Parathyroid adenoma (tissue), 2 donors: ENCODE measurements around the gene POMGNT2.

Source experiments
- H2AFZ ChIP-seq: fragments of 300-600 bp; sonication (generic); one replicate; pipeline ENCODE4 v1.7.0; 2017; ENCODE audit warnings: antibody characterized with exemption, mild to moderate bottlenecking
- H3K27ac ChIP-seq: fragments of 300-600 bp; sonication (generic); one replicate; pipeline ENCODE4 v1.7.0; 2017
- H3K27me3 ChIP-seq: fragments of 300-600 bp; sonication (generic); one replicate; pipeline ENCODE4 v1.7.0; 2017; ENCODE audit warnings: low read length; ENCODE audit not compliant: control insufficient read depth, insufficient read depth
- H3K36me3 ChIP-seq: fragments of 300-600 bp; sonication (generic); one replicate; pipeline ENCODE4 v1.7.0; 2017; ENCODE audit warnings: low read length; ENCODE audit not compliant: control insufficient read depth, insufficient read depth
- H3K4me1 ChIP-seq: fragments of 300-600 bp; sonication (generic); one replicate; pipeline ENCODE4 v1.7.0; 2017; ENCODE audit warnings: control low read depth
- H3K4me2 ChIP-seq: fragments of 300-600 bp; sonication (generic); one replicate; pipeline ENCODE4 v1.7.0; 2017; ENCODE audit warnings: low read length
- H3K4me3 ChIP-seq: fragments of 300-600 bp; sonication (generic); one replicate; pipeline ENCODE4 v1.7.0; 2017; ENCODE audit warnings: low read depth, low read length
- H3K79me2 ChIP-seq: fragments of 300-600 bp; sonication (generic); one replicate; pipeline ENCODE4 v1.7.0; 2017; ENCODE audit warnings: control low read depth
- H3K9ac ChIP-seq: fragments of 300-600 bp; sonication (generic); one replicate; pipeline ENCODE4 v1.7.0; 2017; ENCODE audit warnings: mild to moderate bottlenecking
- H3K9me3 ChIP-seq: fragments of 300-600 bp; sonication (generic); one replicate; pipeline ENCODE4 v1.7.0; 2017; ENCODE audit warnings: low read length; ENCODE audit not compliant: control insufficient read depth
- TF ChIP-seq, protein P1 (sequence below): fragments of 300-600 bp; sonication (generic); IDR thresholded peaks from one replicate; pipeline ENCODE4 v1.7.0; 2017; ENCODE audit warnings: antibody characterized with exemption, mild to moderate bottlenecking
- donor health status: primary hyperparathyroidism.

The POMGNT2 gene

DNA sequence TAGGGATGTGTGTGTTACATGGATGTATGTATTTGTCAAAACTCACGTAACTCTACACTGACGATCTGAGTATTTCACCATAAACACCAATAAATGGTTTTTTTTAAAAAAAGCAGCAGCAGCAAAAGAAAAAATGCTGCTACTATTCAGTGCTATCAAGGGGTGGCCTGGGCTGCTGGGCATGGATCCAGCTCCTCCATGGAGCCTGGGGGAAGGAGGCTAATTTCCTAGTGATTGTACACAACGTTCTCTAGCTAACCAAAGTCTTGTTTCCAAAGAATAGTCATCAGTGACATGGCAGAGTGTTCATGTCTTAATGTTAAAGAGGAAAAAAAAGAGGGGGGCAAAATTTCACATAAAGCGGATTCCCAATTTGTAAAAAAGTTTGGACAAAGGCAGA lies 29.0 kb downstream of the POMGNT2 start:
- Histone ChIP-seq H3K9ac (no peak overlapping the region), H2AFZ (no peak overlapping the region), H3K36me3 (no peaks in the 10 kb centered on the region), H3K4me1 (no peaks in the 10 kb centered on the region), H3K27me3 (no peaks in the 10 kb centered on the region), H3K79me2 (no peaks in the 10 kb centered on the region), H3K9me3 (no peaks in the 10 kb centered on the region), H3K27ac (no peak overlapping the region), H3K4me2 (no peak overlapping the region), H3K4me3 (no peak overlapping the region)
- TF ChIP-seq, protein P1, sequence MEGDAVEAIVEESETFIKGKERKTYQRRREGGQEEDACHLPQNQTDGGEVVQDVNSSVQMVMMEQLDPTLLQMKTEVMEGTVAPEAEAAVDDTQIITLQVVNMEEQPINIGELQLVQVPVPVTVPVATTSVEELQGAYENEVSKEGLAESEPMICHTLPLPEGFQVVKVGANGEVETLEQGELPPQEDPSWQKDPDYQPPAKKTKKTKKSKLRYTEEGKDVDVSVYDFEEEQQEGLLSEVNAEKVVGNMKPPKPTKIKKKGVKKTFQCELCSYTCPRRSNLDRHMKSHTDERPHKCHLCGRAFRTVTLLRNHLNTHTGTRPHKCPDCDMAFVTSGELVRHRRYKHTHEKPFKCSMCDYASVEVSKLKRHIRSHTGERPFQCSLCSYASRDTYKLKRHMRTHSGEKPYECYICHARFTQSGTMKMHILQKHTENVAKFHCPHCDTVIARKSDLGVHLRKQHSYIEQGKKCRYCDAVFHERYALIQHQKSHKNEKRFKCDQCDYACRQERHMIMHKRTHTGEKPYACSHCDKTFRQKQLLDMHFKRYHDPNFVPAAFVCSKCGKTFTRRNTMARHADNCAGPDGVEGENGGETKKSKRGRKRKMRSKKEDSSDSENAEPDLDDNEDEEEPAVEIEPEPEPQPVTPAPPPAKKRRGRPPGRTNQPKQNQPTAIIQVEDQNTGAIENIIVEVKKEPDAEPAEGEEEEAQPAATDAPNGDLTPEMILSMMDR, result no peak

DNA sequence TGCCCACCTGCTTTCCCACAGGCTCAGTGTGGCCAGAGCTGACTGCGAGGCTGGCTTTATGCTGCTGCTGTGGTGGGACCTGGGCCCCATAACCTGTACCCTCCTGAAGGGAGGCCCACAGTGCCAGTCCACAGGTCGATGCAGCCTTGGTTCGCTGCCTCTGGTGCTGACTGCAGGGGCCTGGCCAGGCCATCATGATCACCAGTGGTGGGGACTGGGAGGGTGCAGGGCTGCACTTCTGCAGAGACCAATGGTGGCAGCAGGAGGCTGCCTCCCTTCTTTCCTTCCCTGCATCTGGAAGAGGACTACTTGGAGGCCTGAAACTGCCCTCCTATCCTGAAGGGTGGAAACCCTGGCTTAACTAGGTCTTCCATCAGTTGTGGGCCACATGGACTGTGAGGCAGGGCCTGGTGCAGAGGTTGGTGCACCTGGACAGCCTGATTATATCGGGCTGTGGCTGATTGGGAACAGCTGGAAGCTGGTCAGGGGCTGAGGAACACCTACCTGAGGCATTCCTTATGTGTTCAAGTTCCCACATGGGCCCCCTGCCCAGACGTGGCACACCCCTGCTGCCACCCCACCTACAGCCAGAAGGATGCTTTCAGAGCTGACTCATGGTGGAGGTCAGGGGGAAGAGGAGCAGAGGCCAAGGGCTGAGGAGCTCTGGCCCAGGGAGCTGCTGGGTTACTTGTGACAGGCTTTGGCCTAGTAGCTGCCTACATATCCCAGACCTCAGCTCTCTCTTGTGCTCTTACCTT lies 29.8 kb downstream of the POMGNT2 start:
- H3K4me1 ChIP-seq, result no peaks in the 10 kb centered on the region
- no peaks in the 10 kb centered on the region for H3K27me3 ChIP-seq
- no peaks in the 10 kb centered on the region for H3K36me3 ChIP-seq
- no peak overlapping the region for H3K27ac ChIP-seq
- no peak overlapping the region for H2AFZ ChIP-seq
- H3K4me3 ChIP-seq, result no peak overlapping the region
- TF ChIP-seq, protein P1, result no peak
- no peak overlapping the region for H3K4me2 ChIP-seq
- no peak overlapping the region for H3K9ac ChIP-seq
- H3K79me2 ChIP-seq, result no peaks in the 10 kb centered on the region
- no peaks in the 10 kb centered on the region for H3K9me3 ChIP-seq

DNA sequence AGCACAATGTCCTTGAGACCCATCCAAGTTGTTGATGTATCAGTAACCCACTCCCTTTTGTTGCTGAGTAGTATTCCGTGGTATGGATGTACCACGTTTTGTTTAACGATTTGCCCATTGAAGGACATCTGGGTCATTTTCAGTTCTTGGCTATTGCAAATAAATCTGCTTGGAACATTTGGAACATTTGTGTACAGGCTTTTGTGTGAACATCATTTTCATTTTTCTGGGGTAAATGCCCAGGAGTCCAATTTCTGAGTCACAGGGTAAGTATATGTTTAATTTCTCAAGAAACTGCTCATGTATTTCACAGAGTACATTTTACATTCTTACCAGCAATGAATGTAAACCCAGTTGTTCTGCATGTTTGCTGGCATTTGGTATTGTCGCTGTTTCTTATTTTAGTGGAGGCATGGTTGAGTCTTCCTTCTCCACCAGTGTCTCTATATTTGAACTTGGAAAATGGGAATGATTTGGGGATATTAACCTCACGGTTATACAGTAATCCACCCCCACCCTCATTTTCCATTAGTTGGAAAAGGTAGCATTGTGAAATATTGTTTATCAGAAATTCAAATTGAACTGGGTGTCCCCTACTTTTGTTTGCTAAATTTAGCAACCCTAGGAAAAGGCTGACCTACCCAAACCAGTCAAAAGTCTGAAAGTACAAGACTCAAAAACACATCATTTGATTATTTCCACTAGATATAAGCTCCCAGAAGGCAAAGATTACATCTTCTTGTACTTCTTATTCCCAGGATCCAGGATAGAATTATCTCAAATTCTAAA lies 30.8 kb downstream of the POMGNT2 start:
- TF ChIP-seq, protein P1, result no peak

DNA sequence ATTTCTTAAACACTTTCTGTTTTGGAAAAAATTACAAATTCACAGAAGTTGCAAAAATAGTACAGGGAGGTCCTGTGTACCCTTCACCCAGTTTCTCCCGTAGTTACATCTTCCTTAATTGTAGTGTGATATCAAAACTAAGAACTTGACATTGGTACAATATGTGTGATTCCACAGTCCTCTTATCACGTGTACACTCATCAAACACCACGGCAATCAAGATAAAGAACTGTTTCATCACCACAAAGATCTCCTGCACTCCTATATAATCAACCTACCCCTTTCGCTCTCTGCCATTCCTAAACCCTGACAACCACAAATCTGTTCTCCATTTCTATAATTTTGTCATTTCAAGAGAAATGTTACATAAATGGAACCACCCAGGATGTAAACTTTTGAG lies 31.4 kb downstream of the POMGNT2 start:
- no peaks in the 10 kb centered on the region for H3K4me1 ChIP-seq
- no peak overlapping the region for H3K4me3 ChIP-seq
- H3K27me3 ChIP-seq, result no peaks in the 10 kb centered on the region
- no peak overlapping the region for H3K27ac ChIP-seq
- no peak overlapping the region for H3K9ac ChIP-seq
- H3K79me2 ChIP-seq, result no peaks in the 10 kb centered on the region
- no peak overlapping the region for H3K4me2 ChIP-seq
- no peak overlapping the region for H2AFZ ChIP-seq
- TF ChIP-seq, protein P1, result no peak
- H3K9me3 ChIP-seq, result no peaks in the 10 kb centered on the region
- H3K36me3 ChIP-seq, result no peaks in the 10 kb centered on the region

More for the DNA sequence above, 30.8 kb downstream of the POMGNT2 start:
- Histone ChIP-seq H3K4me2 (no peak overlapping the region), H3K4me1 (no peaks in the 10 kb centered on the region), H3K4me3 (no peak overlapping the region), H3K9ac (no peak overlapping the region), H3K36me3 (no peaks in the 10 kb centered on the region), H3K27me3 (no peaks in the 10 kb centered on the region), H2AFZ (no peak overlapping the region), H3K27ac (no peak overlapping the region), H3K79me2 (no peaks in the 10 kb centered on the region), H3K9me3 (no peaks in the 10 kb centered on the region)
